NCI-H187 (cell line): ENCODE measurements around the gene EXOC5.

ENCODE experiments used
- DNase-seq, 2 experiments: peaks; one replicate each; lab custom pipeline; 2025; lab: John Stamatoyannopoulos, UW

Gene EXOC5

GRCh38 chr14:57168138-57168679 lies 100.5 kb downstream of the EXOC5 start:
- no peak for DNase-seq

- DNase-seq = no peak
Measured at GRCh38 chr14:57161583-57162234, 107.0 kb downstream of the EXOC5 start.

GRCh38 chr14:57160333-57160732 lies 108.4 kb downstream of the EXOC5 start:
- DNase-seq = no peak

GRCh38 chr14:57153286-57153685 lies 115.4 kb downstream of the EXOC5 start:
- DNase-seq = no peak
